Colon (tissue), 2 donors: ENCODE data around the gene TRIO.

Experiments used
- FAIRE-seq: peaks from 2 replicates; lab custom pipeline; 2012; peaks lifted over from hg19 to GRCh38; lab: Jason Lieb, UNC
- donor health status: control.
- donor health status: control.

TRIO gene

DNA sequence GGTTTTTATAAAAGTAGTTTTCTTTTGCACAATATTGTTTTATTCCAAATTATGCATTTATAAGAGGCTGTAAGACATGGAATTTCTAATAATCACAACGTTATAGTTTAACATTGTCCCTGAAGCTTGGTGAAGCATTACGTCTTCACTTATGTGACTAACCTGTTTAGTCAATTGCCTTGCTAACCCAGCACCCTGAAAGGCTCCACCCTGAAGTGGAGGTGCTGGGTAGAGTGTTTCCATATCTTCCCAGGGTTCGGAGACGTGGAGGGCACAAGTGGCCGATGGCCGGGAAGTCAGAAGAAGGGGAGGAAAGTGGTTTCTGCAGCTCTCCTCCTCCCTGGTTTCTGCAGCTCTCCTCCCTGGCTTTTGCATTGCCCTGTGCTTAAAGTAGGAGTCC is 83.4 kb downstream of the TRIO start:
- FAIRE-seq, result no peak

DNA sequence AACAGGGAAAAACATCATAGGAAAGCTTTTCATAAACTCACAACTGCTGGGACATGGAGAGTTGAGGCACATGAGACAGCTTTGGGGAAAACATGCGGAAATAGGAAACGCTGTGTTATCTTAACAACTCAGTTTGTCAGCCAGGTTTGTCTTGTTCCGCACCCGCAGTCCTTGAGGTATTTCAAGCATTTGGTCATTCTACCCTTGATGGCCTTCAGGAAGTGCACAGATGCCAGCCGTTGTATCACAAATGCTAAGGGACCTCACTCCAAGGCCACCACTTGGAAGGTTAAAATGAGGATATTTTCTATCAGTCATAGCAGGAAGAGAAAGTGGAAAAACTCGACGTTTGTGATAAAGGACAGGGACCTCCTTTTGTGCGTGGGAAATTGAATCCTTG is 83.8 kb downstream of the TRIO start:
- FAIRE-seq, result no peak

DNA sequence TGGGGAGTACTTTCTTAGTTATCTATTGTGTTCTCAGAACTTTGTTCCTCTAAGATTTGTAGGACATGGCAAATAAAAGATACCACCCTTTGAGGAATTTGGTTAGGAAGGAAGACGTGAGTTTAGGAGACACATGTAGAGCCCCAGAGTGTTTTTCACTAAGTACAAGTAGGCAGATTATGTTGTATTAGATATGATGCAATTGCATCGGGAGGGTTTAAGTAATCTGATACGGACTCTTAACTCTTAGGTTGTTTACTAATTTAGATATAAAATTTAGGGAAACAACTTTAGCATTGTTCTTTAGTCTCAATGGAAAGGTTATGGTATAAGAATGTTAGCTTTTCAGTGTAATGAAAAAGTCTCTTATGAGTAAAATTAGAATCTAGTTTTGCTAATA is 84.4 kb downstream of the TRIO start:
- no peak for FAIRE-seq

DNA sequence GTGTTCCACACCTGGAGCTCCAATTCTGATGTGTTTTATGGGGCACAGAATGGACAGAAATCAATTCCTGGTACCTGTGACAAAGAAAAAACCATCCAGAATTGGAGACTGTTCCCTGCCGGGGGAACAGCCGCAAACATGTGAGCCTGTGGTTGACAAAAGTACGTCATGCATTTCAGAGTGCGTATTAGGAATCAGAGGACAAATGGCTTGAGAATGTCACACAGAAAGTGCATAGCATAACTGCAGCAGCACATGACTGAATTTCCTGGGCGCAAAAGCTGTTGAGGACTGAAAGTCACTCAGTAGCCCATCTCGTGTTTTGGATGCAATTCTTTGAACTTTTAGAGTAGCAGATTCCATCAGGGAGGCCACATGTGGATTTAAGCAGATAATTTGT is 85.1 kb downstream of the TRIO start:
- FAIRE-seq, result no peak

DNA sequence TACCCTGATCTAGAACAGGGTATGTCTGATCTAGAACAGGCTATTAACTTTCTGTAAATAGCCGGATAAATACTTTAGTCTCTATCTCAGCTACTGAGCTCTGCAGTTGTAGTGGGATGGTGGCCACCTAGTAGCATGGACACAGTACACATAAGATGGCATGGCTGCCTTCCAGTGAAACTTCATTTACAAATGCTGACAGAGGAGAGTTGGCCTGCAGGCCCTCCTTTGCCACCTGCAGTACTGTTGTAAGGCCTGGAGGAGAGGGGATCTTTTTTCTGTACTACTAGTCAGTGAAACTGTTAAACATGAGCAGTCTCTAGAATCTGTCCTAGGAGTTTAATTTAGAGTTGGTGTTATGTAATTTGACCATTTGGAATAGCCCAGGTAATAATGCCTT is 86.0 kb downstream of the TRIO start:
- FAIRE-seq, result no peak

DNA sequence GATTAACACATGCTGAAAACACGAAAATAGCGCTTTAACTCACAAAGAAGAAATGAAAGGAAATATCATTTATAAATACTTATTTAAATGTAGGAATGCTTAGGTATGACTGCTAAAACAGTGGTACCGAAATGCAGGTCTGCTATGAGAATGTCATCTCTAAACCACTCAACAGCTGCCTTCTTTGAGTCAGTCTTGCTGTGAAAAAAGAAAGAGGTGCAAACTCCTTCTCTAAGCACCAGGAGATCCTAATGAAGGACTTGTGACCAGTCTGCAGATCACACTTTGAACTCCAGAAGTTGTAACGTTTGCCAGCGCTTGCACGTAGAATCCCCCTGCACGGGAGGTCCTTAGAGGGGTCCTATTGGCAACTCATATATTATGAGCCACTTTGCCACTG is 86.6 kb downstream of the TRIO start:
- no peak for FAIRE-seq

DNA sequence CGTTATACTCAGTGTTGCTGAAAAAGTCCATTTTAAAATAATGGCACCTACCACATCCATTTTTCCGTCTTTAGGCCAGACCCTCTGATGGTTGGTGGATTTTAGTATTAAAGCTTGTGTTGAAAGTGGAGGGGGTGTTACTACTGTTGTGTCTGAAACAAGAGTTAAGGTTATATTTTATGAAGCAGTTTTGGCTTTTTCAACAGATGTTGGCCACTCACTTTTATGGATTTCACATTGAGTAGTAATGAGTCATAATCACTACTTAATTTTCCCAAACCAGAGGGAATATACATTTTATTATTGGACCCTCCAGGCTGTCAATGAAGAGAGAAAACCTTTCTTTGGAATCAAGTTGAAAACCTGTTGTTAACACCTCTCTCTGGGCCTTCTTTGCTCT is 88.0 kb downstream of the TRIO start:
- no peak for FAIRE-seq

DNA sequence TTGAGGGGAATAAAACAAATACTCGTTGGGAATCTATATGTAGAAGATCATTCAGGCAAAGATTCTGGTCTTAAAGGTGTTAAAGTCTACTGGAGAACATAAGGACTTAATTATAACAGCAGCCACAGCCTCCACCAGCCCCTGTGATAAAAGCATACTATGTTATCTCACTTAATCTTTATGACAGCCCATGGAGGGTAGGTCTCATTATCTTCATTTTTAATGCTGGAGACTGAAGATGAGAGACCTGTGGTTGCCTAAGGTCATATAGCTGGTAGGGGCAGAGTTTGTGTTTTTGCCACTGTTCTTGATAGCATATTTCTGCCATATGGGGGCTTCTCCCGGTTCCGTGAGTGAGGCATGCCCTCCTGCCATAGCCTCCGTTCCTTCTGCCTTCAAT is 88.7 kb downstream of the TRIO start:
- FAIRE-seq, result no peak

DNA sequence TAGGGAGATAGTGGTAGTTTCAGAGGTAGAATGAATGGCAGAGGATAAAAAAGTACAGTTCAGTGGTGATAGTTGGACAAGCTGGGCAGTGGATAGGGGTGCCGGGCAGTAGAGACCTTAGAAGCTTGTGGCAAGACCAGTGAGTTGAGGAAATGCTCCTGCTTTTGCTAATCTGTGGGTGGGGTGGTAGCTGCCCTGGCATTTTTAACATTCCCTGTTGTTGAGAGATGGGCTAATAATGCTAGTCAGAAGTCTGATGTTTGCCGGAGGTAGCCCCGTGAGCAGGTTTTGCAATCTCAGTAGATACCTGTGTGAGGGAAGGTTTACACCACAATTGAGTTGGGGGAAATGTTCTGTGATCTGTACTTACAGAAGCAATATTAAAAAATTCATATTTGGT is 91.1 kb downstream of the TRIO start:
- no peak for FAIRE-seq

DNA sequence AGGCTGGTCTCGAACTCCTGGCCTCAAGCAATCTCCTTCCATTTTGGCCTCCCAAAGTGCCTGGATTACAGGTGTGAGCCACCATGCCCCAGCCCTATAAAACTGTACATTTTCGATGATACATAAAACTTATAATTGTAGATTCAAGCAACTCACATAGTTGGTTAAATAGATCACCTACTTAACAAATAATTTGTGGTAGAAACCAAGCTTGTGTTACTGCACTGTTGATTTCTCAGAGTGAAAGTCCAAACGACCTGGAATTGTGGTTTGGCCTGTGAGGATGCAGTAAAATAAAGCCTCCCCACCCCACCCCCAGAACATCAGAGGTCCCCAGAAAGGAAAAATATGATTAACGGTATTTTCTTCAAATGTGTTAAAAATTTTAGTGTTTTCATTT is 92.7 kb downstream of the TRIO start:
- no peak for FAIRE-seq

DNA sequence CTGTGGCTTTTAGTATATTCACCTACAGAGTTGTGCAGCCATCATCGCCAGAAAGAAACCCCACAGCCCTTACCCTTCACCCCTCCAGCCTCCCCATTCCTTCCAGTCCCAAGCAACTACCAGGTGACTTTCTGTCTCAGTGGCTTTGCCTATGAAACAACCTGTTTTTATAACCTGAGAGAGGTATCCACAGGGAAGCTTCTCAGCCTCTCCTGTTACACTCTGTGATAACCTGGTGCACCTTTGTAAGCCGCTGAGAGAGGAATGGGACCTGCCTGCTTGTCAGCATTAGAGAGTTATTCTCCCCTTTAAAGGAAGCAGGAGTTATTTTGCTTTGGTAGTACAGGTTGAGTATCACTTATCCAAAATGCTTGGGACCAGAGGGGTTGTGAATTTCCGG is 93.6 kb downstream of the TRIO start:
- no peak for FAIRE-seq

DNA sequence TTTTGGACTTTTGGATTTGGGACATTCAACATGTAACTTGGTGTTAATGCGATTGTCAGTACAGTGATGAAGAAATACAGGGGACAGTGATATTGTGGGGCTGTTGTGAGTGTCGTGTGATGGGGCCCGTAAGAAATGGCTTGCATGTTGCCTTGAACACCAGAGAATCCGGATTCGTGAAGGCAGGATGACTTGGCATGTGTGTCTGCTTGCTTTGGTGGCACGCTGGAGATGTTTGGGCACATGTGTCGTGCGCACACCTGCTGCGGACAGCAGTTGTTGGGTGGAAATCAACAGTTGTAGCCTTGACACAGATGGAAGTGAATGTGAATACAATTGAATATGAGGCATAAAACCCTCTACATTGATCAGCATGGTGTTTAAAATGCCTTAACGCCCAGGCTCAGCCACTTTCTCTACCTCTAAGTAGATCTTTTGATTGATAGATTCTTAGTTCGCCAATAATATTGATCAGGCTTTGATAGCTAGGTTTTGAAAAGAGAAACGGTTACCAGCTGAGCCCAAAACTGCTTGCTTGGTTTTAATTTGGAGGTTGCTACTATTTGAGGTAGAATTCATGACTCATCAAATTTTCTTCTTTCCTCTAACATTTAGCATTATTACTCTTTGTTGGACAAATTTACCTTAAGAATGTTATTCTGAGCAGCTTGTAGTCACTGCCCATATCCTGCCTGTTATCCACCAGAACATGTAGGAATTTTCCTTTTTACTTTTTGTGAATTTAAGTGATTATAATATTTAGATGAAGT is 94.4 kb downstream of the TRIO start:
- FAIRE-seq, result no peak

DNA sequence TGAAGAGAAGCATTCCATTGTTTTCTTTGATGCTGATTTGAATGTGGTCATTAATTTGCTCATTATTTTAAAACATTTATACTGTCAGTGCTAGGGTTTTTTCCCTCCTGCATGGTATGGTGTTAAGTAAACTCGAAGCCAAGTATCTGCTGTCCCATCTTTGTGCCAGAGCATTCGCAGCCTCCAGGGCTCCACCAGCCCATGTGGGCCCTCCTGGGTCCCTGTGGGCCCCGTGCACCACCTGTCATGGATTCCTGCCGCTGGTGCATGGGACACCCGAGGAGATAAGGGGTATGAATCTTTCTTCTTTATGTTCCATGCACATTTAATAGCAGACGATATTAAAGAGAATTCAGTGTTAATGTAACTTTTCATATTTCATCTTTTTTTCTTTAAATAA is 95.1 kb downstream of the TRIO start:
- FAIRE-seq, result no peak

DNA sequence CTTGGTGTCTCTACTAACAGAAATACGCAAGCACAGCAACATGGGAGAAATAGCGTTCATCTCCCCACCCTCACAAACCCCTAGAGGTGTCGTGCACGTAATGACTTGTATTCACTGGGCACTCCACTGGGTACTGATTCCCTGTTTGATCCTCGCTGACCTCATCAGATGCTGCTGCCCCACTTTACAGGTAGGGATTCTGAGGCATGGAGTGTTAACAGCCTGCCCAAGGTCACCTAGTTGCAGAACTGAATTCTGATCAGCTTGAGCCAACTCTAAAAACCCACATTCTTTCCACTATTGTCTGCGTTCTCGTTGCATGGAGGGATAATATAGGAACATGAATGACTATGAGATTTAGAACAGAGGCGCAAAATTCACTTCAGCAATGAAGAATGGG is 96.3 kb downstream of the TRIO start:
- no peak for FAIRE-seq

DNA sequence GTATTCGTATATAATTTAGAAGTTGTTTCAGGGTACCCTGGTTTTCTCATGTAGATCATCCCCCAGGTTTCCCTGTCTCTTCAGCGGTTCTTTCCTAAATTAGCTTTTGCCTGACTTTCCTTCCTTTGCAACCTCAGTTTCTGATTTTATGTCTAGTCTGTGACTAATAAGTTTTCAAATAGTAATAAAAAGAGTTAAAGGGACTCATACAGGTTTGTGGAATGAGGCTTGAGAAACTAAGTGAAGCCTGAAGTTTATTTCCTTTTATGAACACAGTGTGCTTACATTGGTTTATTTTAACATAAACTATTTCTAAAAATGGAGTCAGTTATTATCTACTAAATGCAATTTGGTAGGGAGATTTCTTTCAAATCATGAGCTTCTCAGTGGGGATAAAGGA is 96.8 kb downstream of the TRIO start:
- no peak for FAIRE-seq

DNA sequence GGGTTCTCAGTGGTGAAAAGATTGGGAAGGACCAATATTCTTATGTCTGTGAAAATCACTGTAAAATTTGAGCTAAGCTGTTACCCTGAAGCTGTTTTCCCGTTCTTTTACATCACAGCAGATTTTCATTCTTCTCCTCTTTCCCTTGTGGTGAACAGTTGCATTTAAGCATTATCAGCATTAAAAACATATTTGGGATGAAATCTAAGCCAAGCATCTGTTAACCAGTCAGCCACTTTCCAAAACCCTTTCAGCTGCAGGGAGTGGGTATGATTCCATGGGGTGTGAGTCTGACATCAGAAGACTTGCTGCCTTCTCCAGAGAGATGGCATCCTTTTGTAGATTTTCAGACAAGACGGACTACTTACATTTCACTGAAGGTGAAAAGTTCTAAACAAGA is 97.2 kb downstream of the TRIO start:
- FAIRE-seq, result no peak

DNA sequence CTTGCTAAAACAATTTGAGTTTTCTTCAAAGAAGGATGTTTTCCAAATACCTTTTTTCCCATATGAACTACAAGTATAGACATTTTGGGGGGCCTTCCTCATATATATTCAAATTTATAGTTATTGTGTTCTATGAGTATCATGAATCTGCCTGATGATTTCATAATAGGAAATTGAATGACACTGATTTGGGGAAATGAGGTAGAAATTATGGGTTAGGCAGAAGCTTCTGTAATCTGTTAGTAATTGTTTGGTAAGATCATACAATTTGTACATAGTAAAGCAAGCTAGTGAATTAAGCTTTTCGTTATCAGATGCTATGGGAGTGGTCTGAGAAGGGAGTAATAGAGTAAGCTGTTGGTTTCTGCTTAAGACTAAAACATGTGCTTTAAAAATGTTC is 98.0 kb downstream of the TRIO start:
- no peak for FAIRE-seq

DNA sequence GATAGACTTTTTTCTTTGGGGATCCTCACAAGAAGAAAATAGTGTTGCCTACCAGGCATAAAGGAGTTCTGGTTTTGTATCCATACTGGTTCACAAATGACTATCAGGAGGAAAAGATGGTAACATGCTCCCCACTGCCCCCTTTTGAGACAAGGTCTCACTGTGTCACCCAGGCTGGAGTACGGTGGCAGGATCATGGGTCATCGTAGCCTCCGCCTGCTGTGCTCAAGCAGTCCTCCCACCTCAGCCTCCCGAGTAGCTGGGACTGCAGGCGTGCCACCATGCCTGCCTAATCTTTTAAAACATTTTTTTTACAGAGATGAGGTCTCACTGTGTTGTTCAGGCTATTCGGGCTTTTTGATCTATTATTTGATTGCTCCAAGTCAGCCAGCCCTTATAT is 99.3 kb downstream of the TRIO start:
- no peak for FAIRE-seq

DNA sequence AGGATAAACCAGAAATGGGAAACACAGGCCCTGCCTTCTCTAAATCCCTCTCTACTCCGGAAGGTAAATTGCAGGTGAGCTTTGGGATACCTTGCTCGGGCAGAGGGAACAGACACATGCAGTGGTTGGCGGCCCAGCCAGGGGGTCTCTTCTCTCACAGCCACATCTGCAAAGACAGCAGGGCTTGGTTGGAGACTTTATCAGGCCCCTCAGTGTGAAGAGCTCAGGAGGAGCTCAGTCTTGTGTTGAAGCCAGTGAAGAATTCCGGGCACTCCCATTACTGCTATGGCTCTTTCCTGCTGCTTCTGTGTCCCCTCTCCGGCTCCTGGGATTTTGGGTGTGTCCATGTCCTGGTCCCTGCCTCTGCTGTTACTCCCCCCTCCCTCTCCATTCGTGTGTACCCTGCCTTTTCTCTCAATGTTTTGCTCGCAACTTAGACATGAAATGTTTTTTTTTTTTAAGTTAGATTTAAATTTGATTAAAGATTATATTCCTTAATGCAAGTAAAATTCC is 99.8 kb downstream of the TRIO start:
- no peak for FAIRE-seq

DNA sequence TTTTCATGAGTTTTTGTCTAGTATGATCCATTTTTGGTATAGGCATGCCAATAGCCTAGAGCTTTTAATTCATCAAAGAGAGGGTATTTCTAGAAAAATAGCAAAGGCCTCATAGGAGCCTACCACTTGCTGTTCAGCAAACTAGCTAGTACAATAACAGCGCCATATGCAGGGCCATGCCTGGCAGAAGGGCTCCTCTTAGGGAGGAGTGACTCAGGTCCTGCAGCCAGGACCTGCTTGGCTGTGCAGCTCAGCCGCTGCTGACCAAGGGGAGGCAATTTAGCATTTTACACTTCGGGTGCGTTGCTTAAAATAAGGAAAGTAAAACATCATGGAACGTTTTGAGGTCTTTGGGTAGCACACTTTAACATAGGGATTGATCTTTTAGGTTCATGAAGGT is 100.6 kb downstream of the TRIO start:
- FAIRE-seq, result no peak

DNA sequence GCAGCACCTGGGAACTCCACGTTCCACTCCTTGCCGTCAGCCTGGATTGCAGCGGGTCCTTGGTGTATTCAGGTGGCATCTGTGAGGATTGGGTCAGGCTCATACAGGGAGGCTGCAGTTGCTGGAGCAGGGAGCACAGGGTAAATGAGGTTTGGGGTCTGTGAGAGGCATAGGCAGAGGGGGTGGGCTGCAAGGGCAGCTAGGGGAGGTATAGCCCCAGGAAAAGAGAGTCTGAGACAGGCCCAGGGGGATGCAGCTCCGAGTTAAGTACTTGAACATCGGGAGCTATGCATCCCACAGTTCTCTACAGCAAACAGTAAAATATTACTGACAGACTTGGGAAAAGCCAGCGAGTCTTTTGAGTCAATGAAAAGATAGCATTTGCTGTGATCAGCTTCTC is 101.6 kb downstream of the TRIO start:
- no peak for FAIRE-seq

DNA sequence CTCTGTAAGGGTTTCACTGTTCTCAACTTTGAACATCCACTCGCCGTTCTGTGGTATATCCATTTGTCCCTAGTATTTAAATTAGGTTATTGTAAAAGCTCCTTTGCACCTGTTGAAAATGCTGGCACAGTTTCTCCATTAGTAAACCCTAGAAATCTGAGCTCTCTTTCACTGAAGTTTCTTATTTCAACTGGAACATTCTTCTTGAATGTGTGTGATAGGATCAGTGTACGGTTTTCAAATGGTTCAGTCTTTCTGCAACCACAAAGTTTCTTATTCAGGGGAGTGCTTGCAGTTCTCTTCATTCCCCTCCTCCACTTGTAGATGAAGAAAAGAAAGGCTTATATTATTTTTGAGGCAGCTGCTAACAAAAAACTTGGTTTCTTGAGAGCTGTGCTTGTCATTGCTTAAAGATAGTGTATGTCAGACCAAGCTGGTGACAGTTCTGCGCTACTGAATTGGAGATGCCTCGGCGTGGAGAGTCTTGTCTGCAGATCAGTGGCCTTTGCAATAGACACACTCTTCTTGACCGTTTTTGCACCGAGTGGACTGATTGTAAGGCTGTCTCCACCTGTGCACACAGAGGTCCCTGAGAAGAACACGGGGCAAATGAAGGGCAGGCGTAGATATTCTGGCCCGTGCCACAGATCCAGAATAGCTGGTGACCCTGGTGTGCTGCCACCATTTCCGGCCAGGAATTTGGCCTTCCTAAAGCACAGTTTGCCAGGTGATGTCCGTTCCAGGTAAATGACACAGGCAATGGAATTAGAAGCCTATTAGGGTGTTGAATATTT is 102.2 kb downstream of the TRIO start:
- no peak for FAIRE-seq

DNA sequence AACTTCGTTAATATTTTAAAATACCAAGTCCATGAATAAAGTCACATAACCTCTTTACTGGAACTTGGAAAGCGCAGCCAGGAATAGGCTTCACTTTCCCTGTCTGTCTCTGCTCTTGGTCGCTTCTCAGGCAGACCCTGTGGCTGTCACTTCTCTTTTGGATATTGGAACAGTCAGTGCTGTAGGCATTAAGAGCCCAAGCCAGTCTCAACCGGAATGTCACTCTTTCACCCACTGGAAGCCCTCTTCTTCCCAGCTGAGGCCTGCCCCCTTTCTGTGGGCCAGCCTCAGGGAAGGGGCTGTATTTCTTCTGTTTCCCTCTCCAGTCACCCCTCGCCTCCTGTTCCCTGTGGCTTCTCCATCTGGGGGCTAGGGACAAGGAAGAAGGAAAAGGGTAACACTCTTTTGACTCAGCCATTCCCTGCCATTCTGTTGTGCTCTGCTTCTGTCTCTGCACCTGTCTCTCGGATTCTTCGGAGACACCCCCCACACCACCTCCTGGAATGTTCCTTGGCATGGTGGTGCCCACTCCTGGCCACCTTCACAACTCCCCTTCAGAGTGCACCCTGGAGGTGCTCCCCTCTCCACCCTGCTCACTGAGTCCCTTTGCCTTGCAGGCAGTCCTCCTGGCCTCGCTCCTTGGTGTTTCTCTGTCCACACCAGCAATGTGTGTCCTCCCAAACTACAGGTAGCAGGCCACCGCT is 103.4 kb downstream of the TRIO start:
- no peak for FAIRE-seq
